Gastrocnemius medialis (tissue), 4 donors: ENCODE results near the gene MED22. TPM values are rescaled to one million over a fixed set of nuclear protein-coding genes. Genes with fewer than 3 reads are reported as not detected.

Source experiments
- ATAC-seq, 2 donors: fragments of 150-250 bp; one replicate each; pipeline ENCODE4 v1.9.1; 2016
- DNase-seq, 2 donors: peaks; one replicate each; pipeline ENCODE4 v3.0.0-alpha.2; 2019
- H3K27ac ChIP-seq, 4 donors: fragments of 200-600 bp; sonication (generic); 1 replicate in 1 of 4; 2 replicates in 3 of 4; pipeline ENCODE4 v1.5.1; 2016 to 2018; ENCODE audit warnings: mild to moderate bottlenecking in 2 of 4, moderate library complexity in 1 of 4
- H3K27me3 ChIP-seq, 3 donors: fragments of 200-600 bp; sonication (generic) in 2 of 3; 1 replicate in 1 of 3; 2 replicates in 2 of 3; pipeline versions ENCODE4 v1.5.1 to v1.6.0; 2016 to 2019; ENCODE audit warnings: mild to moderate bottlenecking in 1 of 3, moderate library complexity in 1 of 3
- H3K36me3 ChIP-seq, 2 donors: fragments of 200-600 bp; sonication (generic) in 1 of 2; one replicate each; pipeline ENCODE4 v1.5.1; 2017 to 2018
- H3K4me1 ChIP-seq, 2 donors: fragments of 200-600 bp; sonication (generic) in 1 of 2; one replicate each; pipeline ENCODE4 v1.5.1; 2016 to 2017; ENCODE audit warnings: mild to moderate bottlenecking in 2 of 2
- H3K4me3 ChIP-seq, 4 donors: fragments of 200-600 bp; sonication (generic) in 3 of 4; 1 replicate in 1 of 4; 2 replicates in 3 of 4; pipeline ENCODE4 v1.5.1; 2016 to 2019; ENCODE audit warnings: mild to moderate bottlenecking in 2 of 4
- H3K9me3 ChIP-seq, 3 donors: fragments of 200-600 bp; sonication (generic) in 2 of 3; 1 replicate in 1 of 3; 2 replicates in 2 of 3; pipeline ENCODE4 v1.5.1; 2016 to 2019
- POLR2A ChIP-seq, 2 donors: fragments of 450-650 bp; IDR thresholded peaks; one replicate each; pipeline ENCODE4 v1.6.1; 2017; ENCODE audit warnings: antibody characterized with exemption in 2 of 2, mild to moderate bottlenecking in 2 of 2, moderate library complexity in 2 of 2
- in situ Hi-C, 4 donors: fragments of 200-750 bp; cut with MboI; loops; one replicate each; pipeline versions ENCODE4 v1.15.0 to v1.8.0; 2017; ENCODE audit warnings: low sequenced_read_pairs in 4 of 4
- intact Hi-C: fragments of 100-400 bp; cut with DNase I; formaldehyde crosslinking; loops from one replicate; pipeline ENCODE4 v1.15.1; 2023; ENCODE audit warnings: low total_unique reads
- total RNA-seq, 4 donors: library from RNA; depleted of rRNA; stranded (reverse); fragments of >200 nt; gene quantifications; one replicate each; pipeline versions ENCODE4 v1.1.0 to v1.2.3, GENCODE V29; 2016
- TF ChIP-seq, protein P1 (sequence below), 5 experiments: fragments of 450-650 bp in 3 of 5; fragments of 200-600 bp in 2 of 5; sonication (generic) in 2 of 5; IDR thresholded peaks in 4 of 5; conservative IDR thresholded peaks in 1 of 5; 1 replicate in 4 of 5; 2 replicates in 1 of 5; pipeline ENCODE4 v1.5.1; 2016 to 2019; ENCODE audit warnings: antibody characterized with exemption in 5 of 5, mild to moderate bottlenecking in 3 of 5, moderate library complexity in 3 of 5

Gene MED22
- total RNA-seq, 4 donors from 2014 or later: 8.5 to 23.4 (median 13.0) TPM

GRCh38 chr9:133369933-133370332 is 22.0 kb upstream of the MED22 start:
- no peak for DNase-seq
- no peak overlapping the region for H3K4me3 ChIP-seq
- ATAC-seq: no peak
- intact Hi-C loops: loop anchor here (10.0 kb wide), 1 partner anchor 655 kb away; the partner anchor contains the start of gene BRD3OS
- no peaks in the 10 kb centered on the region for H3K27me3 ChIP-seq
- peaks cover 64 to 69% of the 10 kb centered on the region in 2 donors for H3K4me1 ChIP-seq
- TF ChIP-seq, protein P1, sequence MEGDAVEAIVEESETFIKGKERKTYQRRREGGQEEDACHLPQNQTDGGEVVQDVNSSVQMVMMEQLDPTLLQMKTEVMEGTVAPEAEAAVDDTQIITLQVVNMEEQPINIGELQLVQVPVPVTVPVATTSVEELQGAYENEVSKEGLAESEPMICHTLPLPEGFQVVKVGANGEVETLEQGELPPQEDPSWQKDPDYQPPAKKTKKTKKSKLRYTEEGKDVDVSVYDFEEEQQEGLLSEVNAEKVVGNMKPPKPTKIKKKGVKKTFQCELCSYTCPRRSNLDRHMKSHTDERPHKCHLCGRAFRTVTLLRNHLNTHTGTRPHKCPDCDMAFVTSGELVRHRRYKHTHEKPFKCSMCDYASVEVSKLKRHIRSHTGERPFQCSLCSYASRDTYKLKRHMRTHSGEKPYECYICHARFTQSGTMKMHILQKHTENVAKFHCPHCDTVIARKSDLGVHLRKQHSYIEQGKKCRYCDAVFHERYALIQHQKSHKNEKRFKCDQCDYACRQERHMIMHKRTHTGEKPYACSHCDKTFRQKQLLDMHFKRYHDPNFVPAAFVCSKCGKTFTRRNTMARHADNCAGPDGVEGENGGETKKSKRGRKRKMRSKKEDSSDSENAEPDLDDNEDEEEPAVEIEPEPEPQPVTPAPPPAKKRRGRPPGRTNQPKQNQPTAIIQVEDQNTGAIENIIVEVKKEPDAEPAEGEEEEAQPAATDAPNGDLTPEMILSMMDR (IDR thresholded peaks at IDR 0.05 in 4 of 5, conservative IDR thresholded peaks at IDR 0.05 in 1 of 5): no peak
- TF ChIP-seq POLR2A (IDR thresholded peaks at IDR 0.05): no peak
- peaks cover 0 to 23% of the 10 kb centered on the region in 2 donors for H3K36me3 ChIP-seq
- H3K9me3 ChIP-seq: no peaks in the 10 kb centered on the region
- H3K27ac ChIP-seq: peak overlapping the region in 2 of 4 donors; percentile 17 to 56
- in situ Hi-C loops: no loop called here

- Histone ChIP-seq H3K36me3 (peaks cover 0 to 28% of the 10 kb centered on the region in 2 donors), H3K27ac (peak overlapping the region in 3 of 4 donors; percentile 6 to 56 (median 17)), H3K4me3 (no peak overlapping the region), H3K4me1 (peaks cover 60 to 64% of the 10 kb centered on the region in 2 donors), H3K9me3 (no peaks in the 10 kb centered on the region), H3K27me3 (no peaks in the 10 kb centered on the region)
- ATAC-seq (no peak), DNase-seq (no peak)
- in situ Hi-C loops: no loop called here
- TF ChIP-seq POLR2A (IDR thresholded peaks at IDR 0.05): no peak
- TF ChIP-seq, protein P1 (IDR thresholded peaks at IDR 0.05 in 4 of 5, conservative IDR thresholded peaks at IDR 0.05 in 1 of 5): no peak
- intact Hi-C loops: no loop called here
These were observed 21.5 kb upstream of the MED22 start for GRCh38 chr9:133369422-133369821.

DNA sequence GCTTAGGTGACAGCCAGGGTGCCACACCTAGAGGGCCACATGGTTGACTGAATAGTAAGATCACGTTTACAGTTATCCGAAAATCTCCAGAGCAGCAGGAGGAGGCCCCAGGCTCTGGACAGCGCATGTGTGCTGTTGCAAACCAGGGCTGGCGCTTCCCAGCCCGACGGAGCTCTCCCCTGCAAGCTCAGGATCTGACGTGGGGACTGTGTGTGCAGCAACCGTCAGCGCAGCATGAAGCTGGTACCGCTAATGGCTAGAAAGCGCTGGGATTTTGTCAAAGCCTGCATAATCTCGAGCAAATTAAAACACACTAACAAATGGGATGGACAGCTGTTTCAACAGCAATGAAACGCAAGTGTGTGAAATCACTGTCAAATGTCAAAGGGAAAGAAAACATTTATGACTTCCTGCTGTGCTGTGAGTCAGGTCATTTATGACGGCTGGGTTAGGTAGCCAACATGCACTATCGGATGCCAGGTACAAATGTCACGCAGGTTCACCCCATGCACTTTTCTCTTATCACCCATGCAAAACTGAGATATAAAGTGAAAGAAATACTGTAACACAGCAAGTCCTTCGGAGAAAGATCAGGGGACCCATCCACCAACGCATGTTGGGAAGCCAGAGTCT is 20.4 kb upstream of the MED22 start:
- Histone ChIP-seq H3K27me3 (no peaks in the 10 kb centered on the region), H3K9me3 (no peaks in the 10 kb centered on the region), H3K4me1 (peaks cover 54 to 57% of the 10 kb centered on the region in 2 donors), H3K36me3 (peaks cover 0 to 38% of the 10 kb centered on the region in 2 donors), H3K27ac (peak overlapping the region in 3 of 4 donors; percentile 12 to 56 (median 17)), H3K4me3 (peak overlapping the region in 1 of 4 donors; percentile 10)
- no peak for TF ChIP-seq POLR2A (IDR thresholded peaks at IDR 0.05)
- TF ChIP-seq, protein P1 (IDR thresholded peaks at IDR 0.05 in 4 of 5, conservative IDR thresholded peaks at IDR 0.05 in 1 of 5): no peak
- DNase-seq (no peak), ATAC-seq (peak in 1 of 2 donors; percentile 48)
- intact Hi-C loops: no loop called here
- in situ Hi-C loops: no loop called here

DNA sequence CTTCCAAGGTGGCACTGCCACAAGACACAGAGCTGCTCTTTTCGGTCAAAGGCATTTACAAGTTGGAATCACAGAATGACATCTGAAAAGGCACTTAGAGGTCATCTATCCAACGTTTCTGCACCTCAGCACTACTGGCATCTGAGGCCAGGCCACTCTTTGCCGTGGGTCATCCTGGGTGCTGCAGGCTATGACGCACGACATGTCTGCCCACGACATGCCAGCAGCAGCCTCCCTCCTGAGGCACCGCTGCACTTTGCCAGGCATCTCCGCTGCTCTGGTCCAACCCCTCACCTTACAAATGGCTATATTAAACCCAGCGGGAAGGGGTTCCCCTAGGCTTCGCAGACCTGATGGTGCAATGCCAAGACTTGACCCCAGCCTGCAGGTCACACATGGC is 19.8 kb upstream of the MED22 start:
- ATAC-seq (no peak), DNase-seq (no peak)
- Histone ChIP-seq H3K4me3 (no peak overlapping the region), H3K36me3 (peaks cover 0 to 43% of the 10 kb centered on the region in 2 donors), H3K27ac (peak overlapping the region in 3 of 4 donors; percentile 7 to 56 (median 12)), H3K27me3 (no peaks in the 10 kb centered on the region), H3K4me1 (peaks cover 51 to 52% of the 10 kb centered on the region in 2 donors), H3K9me3 (no peaks in the 10 kb centered on the region)
- no peak for TF ChIP-seq POLR2A (IDR thresholded peaks at IDR 0.05)
- TF ChIP-seq, protein P1 (IDR thresholded peaks at IDR 0.05 in 4 of 5, conservative IDR thresholded peaks at IDR 0.05 in 1 of 5): no peak
- in situ Hi-C loops: no loop called here
- intact Hi-C loops: no loop called here
